HG03521 (cell line): ENCODE results near the gene TGFB2.

ENCODE experiments used
- ATAC-seq: cut with Tn5 transposase; IDR thresholded peaks from one replicate; pipeline ENCODE4 v1.9.1; 2021; ENCODE audit warnings: mild to moderate bottlenecking, moderate library complexity; ENCODE audit not compliant: unreplicated experiment

TGFB2 gene

GRCh38 chr1:218459878-218460711 is 115.0 kb downstream of the TGFB2 start:
- no peak for ATAC-seq

- ATAC-seq = no peak
Observed at GRCh38 chr1:218461351-218461750, 116.2 kb downstream of the TGFB2 start.

- ATAC-seq = no peak
Observed at GRCh38 chr1:218462116-218462515, 117.0 kb downstream of the TGFB2 start.

- no peak for ATAC-seq
Observed at GRCh38 chr1:218462587-218462986, 117.5 kb downstream of the TGFB2 start.

- ATAC-seq = no peak
Observed at GRCh38 chr1:218463194-218464156, 118.3 kb downstream of the TGFB2 start.

GRCh38 chr1:218464871-218465270 is 119.7 kb downstream of the TGFB2 start:
- no peak for ATAC-seq

- no peak for ATAC-seq
Observed at GRCh38 chr1:218466341-218467010, 121.3 kb downstream of the TGFB2 start.

GRCh38 chr1:218467101-218468072 is 122.3 kb downstream of the TGFB2 start:
- ATAC-seq = no peak

- no peak for ATAC-seq
Observed at GRCh38 chr1:218468711-218469110, 123.6 kb downstream of the TGFB2 start.

- ATAC-seq = no peak
Observed at GRCh38 chr1:218472885-218473284, 127.7 kb downstream of the TGFB2 start.

GRCh38 chr1:218473522-218473921 is 128.4 kb downstream of the TGFB2 start:
- no peak for ATAC-seq

- ATAC-seq = no peak
Observed at GRCh38 chr1:218474128-218474527, 129.0 kb downstream of the TGFB2 start.

GRCh38 chr1:218475275-218475674 is 130.1 kb downstream of the TGFB2 start:
- no peak for ATAC-seq

GRCh38 chr1:218475699-218476098 is 130.6 kb downstream of the TGFB2 start:
- ATAC-seq = no peak

- ATAC-seq = no peak
Observed at GRCh38 chr1:218476385-218476784, 131.2 kb downstream of the TGFB2 start.

GRCh38 chr1:218478336-218478735 is 133.2 kb downstream of the TGFB2 start:
- ATAC-seq = no peak

- ATAC-seq = no peak
Observed at GRCh38 chr1:218479436-218480115, 134.4 kb downstream of the TGFB2 start.

- no peak for ATAC-seq
Observed at GRCh38 chr1:218480137-218480536, 135.0 kb downstream of the TGFB2 start.

GRCh38 chr1:218480588-218481099 is 135.5 kb downstream of the TGFB2 start:
- ATAC-seq = no peak
